Thymus (tissue), 11 donors: ENCODE results near the gene JAG1. TPM values are rescaled to one million over a fixed set of nuclear protein-coding genes. Genes with fewer than 3 reads are reported as not detected.

Experiments
- DNase-seq, 9 donors: peaks; one replicate each; pipeline ENCODE4 v3.0.0-alpha.2; 2013; ENCODE audit warnings: low spot score in 9 of 9, low read depth in 6 of 9, missing footprints in 1 of 9
- H3K27ac ChIP-seq, 2 donors: one replicate each; pipeline ENCODE4 v1.5.1; 2013; ENCODE audit warnings: control low read depth in 1 of 2, low read depth in 1 of 2, low read length in 1 of 2, mild to moderate bottlenecking in 1 of 2, moderate library complexity in 1 of 2
- H3K27me3 ChIP-seq, 2 donors: one replicate each; pipeline ENCODE4 v1.5.1; 2013; ENCODE audit warnings: low read length in 1 of 2; ENCODE audit not compliant: control insufficient read depth in 2 of 2, insufficient read depth in 1 of 2
- H3K36me3 ChIP-seq, 2 donors: one replicate each; pipeline ENCODE4 v1.5.1; 2013; ENCODE audit warnings: low read length in 1 of 2, mild to moderate bottlenecking in 1 of 2, moderate library complexity in 1 of 2; ENCODE audit not compliant: control insufficient read depth in 2 of 2, insufficient read depth in 2 of 2
- H3K4me1 ChIP-seq, 2 donors: one replicate each; pipeline ENCODE4 v1.5.1; 2013; ENCODE audit warnings: low read length in 2 of 2; ENCODE audit not compliant: control insufficient read depth in 2 of 2, insufficient read depth in 2 of 2
- H3K4me3 ChIP-seq, 2 donors: one replicate each; pipeline ENCODE4 v1.5.1; 2013; ENCODE audit warnings: low read length in 2 of 2, control low read depth in 1 of 2, mild to moderate bottlenecking in 1 of 2
- H3K9me3 ChIP-seq, 2 donors: one replicate each; pipeline ENCODE4 v1.5.1; 2013; ENCODE audit warnings: low read length in 1 of 2, mild to moderate bottlenecking in 1 of 2; ENCODE audit not compliant: control insufficient read depth in 2 of 2, insufficient read depth in 1 of 2
- WGBS: extraction: QIAGEN DNeasy Blood & Tissue Kit; methylation state at CpG from one replicate; pipeline ENCODE4 v1.1.7; 2013; 5-methylcytosine and 5-hydroxymethylcytosine counted together
- polyA plus RNA-seq: library from polyadenylated mRNA; stranded (reverse); fragments of 200-250 nt; gene quantifications from one replicate; pipeline ENCODE4 v1.2.3, GENCODE V29; 2013
- total RNA-seq: library from RNA; stranded (reverse); fragments of 120-200 nt; gene quantifications from one replicate; pipeline ENCODE4 v1.2.4, GENCODE V29; 2013
- donor health status: healthy.

Gene JAG1
- total and polyA plus RNA-seq, 2 donors, result 8.1 to 18.4 TPM

GRCh38 chr20:10652660-10653261, 21.0 kb downstream of the JAG1 start:
- Histone ChIP-seq H3K27me3 (no peaks in the 10 kb centered on the region), H3K4me1 (peaks cover 0 to 23% of the 10 kb centered on the region in 2 donors), H3K27ac (no peak overlapping the region), H3K36me3 (peaks cover 0 to 7% of the 10 kb centered on the region in 2 donors), H3K9me3 (no peaks in the 10 kb centered on the region), H3K4me3 (no peak overlapping the region)
- WGBS, result 89% methylated on average over 9 of the region's 9 CpGs
- DNase-seq, result no peak

- H3K36me3 ChIP-seq, result peaks cover 0 to 7% of the 10 kb centered on the region in 2 donors
- no peak overlapping the region for H3K4me3 ChIP-seq
Observed at GRCh38 chr20:10652185-10652584, 21.6 kb downstream of the JAG1 start.

DNA sequence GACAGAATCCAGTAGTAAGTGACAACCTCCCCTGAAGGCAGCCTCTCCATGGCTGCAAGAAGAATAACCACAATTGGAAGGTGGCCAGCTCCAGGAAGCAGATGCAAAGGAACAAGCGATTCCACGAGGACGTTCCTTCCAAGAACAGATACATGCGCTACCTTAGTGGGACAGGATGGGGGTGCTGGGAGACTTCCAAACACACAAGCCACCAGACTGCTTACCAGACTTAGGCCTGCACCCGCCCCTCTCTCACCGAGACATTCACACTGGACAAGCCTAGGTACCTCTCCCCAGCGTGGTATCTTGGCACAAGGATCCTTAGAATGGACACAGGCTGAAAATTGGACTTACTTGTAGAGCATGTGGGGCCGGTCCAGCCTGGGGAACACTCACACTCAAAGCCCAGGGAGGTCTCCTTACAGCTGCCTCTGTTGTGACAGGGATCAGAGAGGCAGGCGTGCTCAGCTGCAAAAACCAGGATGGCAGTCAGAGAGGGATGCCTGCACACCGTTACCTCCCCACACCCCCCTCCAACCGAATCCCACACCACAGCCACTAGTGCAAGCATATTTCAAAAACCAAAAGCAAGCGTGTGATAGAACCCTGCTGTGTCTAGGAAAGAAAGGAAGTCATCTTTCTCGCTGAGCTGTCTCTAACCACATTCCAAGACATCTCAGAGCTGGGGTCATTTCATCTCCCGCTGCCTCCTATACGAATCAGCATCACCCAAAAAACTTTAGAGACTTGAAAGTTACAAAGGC, 22.4 kb downstream of the JAG1 start:
- H3K4me1 ChIP-seq, result peaks cover 0 to 23% of the 10 kb centered on the region in 2 donors
- H3K36me3 ChIP-seq, result peaks cover 0 to 10% of the 10 kb centered on the region in 2 donors
- no peaks in the 10 kb centered on the region for H3K27me3 ChIP-seq
- WGBS, result 40% methylated on average over 15 of the region's 15 CpGs
- H3K4me3 ChIP-seq, result no peak overlapping the region
- H3K27ac ChIP-seq, result peak overlapping the region in 1 of 2 donors; percentile 18
- DNase-seq, result no peak
- no peaks in the 10 kb centered on the region for H3K9me3 ChIP-seq

More at GRCh38 chr20:10652185-10652584, 21.6 kb downstream of the JAG1 start:
- Histone ChIP-seq H3K9me3 (no peaks in the 10 kb centered on the region), H3K4me1 (peaks cover 0 to 23% of the 10 kb centered on the region in 2 donors), H3K27ac (no peak overlapping the region), H3K27me3 (no peaks in the 10 kb centered on the region)
- WGBS, result 93% methylated on average over 9 of the region's 9 CpGs
- no peak for DNase-seq

- Histone ChIP-seq H3K27me3 (no peaks in the 10 kb centered on the region), H3K4me3 (no peak overlapping the region), H3K27ac (no peak overlapping the region), H3K4me1 (peaks cover 0 to 23% of the 10 kb centered on the region in 2 donors), H3K36me3 (peaks cover 0 to 10% of the 10 kb centered on the region in 2 donors), H3K9me3 (peaks cover 0 to 3% of the 10 kb centered on the region in 2 donors)
- DNase-seq, result no peak
- WGBS, result 96% methylated on average over 3 of the region's 3 CpGs
Observed at GRCh38 chr20:10649797-10650160, 24.0 kb downstream of the JAG1 start.

- H3K4me1 ChIP-seq, result peaks cover 0 to 27% of the 10 kb centered on the region in 2 donors
- no peak for DNase-seq
- H3K36me3 ChIP-seq, result peaks cover 0 to 10% of the 10 kb centered on the region in 2 donors
- peaks cover 0 to 3% of the 10 kb centered on the region in 2 donors for H3K9me3 ChIP-seq
- H3K27me3 ChIP-seq, result no peaks in the 10 kb centered on the region
- 97% methylated on average over 8 of the region's 8 CpGs for WGBS
- H3K27ac ChIP-seq, result no peak overlapping the region
- no peak overlapping the region for H3K4me3 ChIP-seq
Observed at GRCh38 chr20:10649080-10649796, 24.6 kb downstream of the JAG1 start.

GRCh38 chr20:10648651-10649050, 25.1 kb downstream of the JAG1 start:
- Histone ChIP-seq H3K4me1 (peaks cover 0 to 32% of the 10 kb centered on the region in 2 donors), H3K4me3 (no peak overlapping the region), H3K36me3 (peaks cover 1 to 10% of the 10 kb centered on the region in 2 donors), H3K9me3 (peaks cover 0 to 3% of the 10 kb centered on the region in 2 donors), H3K27me3 (no peaks in the 10 kb centered on the region), H3K27ac (no peak overlapping the region)
- DNase-seq, result no peak
- 95% methylated on average over 8 of the region's 8 CpGs for WGBS

- H3K27ac ChIP-seq, result no peak overlapping the region
- DNase-seq, result no peak
- peaks cover 3 to 10% of the 10 kb centered on the region in 2 donors for H3K36me3 ChIP-seq
- H3K27me3 ChIP-seq, result no peaks in the 10 kb centered on the region
- no peak overlapping the region for H3K4me3 ChIP-seq
- 94% methylated on average over 11 of the region's 11 CpGs for WGBS
- peaks cover 0 to 3% of the 10 kb centered on the region in 2 donors for H3K9me3 ChIP-seq
- H3K4me1 ChIP-seq, result peaks cover 0 to 31% of the 10 kb centered on the region in 2 donors
Observed at GRCh38 chr20:10647909-10648308, 25.9 kb downstream of the JAG1 start.

DNA sequence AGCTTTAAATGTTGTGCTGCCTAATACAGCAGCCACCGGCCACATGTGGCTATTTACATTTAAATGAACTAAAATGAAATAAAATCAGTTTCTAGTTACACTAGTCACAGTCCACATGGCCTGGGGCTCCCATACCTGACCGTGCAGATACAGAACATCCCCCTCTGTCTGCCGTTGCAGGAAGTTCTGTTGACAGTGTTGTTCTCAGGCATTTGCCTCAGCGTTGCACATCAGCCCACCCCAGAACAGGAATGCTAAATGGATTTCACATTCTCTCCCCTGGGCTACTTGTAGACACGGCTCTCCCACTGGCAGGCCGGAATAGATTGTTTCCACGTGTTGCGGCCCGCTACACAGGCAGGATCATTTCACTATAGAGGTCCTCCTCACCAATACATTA, 26.3 kb downstream of the JAG1 start:
- Histone ChIP-seq H3K4me1 (peaks cover 0 to 27% of the 10 kb centered on the region in 2 donors), H3K36me3 (peaks cover 3 to 10% of the 10 kb centered on the region in 2 donors), H3K27ac (no peak overlapping the region), H3K9me3 (peaks cover 0 to 3% of the 10 kb centered on the region in 2 donors), H3K27me3 (no peaks in the 10 kb centered on the region), H3K4me3 (no peak overlapping the region)
- DNase-seq, result peak in 1 of 9 donors; percentile 14
- 84% methylated on average over 9 of the region's 9 CpGs for WGBS
